Measurements from ENCODE around the gene CCIN. TPM values are rescaled to one million over a fixed set of nuclear protein-coding genes. Genes with fewer than 3 reads are reported as not detected.
A peak's percentile ranks its signal among the peaks of the same experiment; 100 is the strongest.

CCIN gene
- total and polyA plus RNA-seq, 3 experiments from 2014 or later: 0.14 TPM; not detected in 2

DNA sequence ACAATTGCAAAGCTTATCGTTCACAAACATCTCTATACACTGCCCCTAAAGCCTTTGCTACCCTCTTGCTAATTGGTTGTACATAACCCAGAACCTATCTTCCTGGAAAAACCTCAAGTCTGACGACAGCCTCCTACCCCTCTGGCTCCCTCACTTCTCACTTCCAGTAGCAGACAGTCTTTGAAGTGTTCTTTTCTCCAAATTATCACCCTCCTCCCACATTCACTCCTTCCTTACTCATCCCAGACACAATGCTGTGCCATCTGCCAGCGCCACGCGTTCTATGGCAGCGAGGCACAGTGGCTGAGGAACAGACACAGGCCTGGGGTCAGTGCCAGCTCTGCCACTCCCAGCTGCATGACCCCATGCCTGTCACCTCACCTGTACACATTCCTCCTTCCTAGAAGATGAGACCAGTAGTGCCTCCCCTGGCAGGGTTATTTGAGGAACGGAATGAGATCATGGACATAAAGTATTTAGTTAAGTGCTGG lies 49.3 kb downstream of the CCIN start:
- Mint-ChIP-seq H3K27me3 (no peaks in the 10 kb centered on the region), H3K4me1 (peaks cover 25 to 40% (median 39%) of the 10 kb centered on the region in 3 donors), H3K36me3 (peaks cover 16 to 88% (median 22%) of the 10 kb centered on the region in 3 donors), H3K9me3 (peaks cover 0 to 7% (median 4%) of the 10 kb centered on the region in 5 donors), H3K4me3 (peak overlapping the region in 4 of 7 donors; percentile 13 to 35 (median 21)), H3K27ac (peak overlapping the region in 7 of 8 donors; percentile 12 to 87 (median 60))
- Histone ChIP-seq H3K9me3 (ENCODE audit: low read length) (peaks cover 8% of the 10 kb centered on the region), H3K36me3 (ENCODE audit: insufficient read depth, low read length) (peaks cover 22% of the 10 kb centered on the region), H3K27ac (ENCODE audit: low read depth, low read length) (no peak overlapping the region), H3K4me1 (ENCODE audit: insufficient read depth, low read length) (peaks cover 17% of the 10 kb centered on the region), H3K27me3 (ENCODE audit: insufficient read depth, low read length, poor library complexity, severe bottlenecking) (no peaks in the 10 kb centered on the region), H3K4me3 (ENCODE audit: low read length) (no peak overlapping the region)
- no peak for DNase-seq
- POLR2A ChIA-PET: no interaction called here
- CTCF ChIA-PET: no interaction called here

Other genes with a start within 250 kb of the CCIN start
- not detected for gene OR2S2, start 211.2 kb upstream of the CCIN start, total RNA-seq
- not detected for gene OR2S2, start 211.2 kb upstream of the CCIN start, polyA plus RNA-seq
- gene RECK, start 132.5 kb upstream of the CCIN start, total RNA-seq: 1 to 10 TPM; 3.7 to 4.3 TPM
- gene RECK, start 132.5 kb upstream of the CCIN start, polyA plus RNA-seq: 15.0 TPM
- gene GLIPR2, start 32.7 kb upstream of the CCIN start, total RNA-seq: 10 to 100 TPM; 17.1 to 17.5 TPM
- gene GLIPR2, start 32.7 kb upstream of the CCIN start, polyA plus RNA-seq: 139 TPM
- gene CLTA, start 21.5 kb downstream of the CCIN start, total RNA-seq: 100 to 1,000 TPM; 185 to 186 TPM
- gene CLTA, start 21.5 kb downstream of the CCIN start, polyA plus RNA-seq: 77.6 TPM
- gene GNE, start 89.1 kb downstream of the CCIN start, total RNA-seq: 10 to 100 TPM; 11.6 to 12.7 TPM
- 5.8 TPM for gene GNE, start 89.1 kb downstream of the CCIN start, polyA plus RNA-seq
- gene RNF38, start 230.9 kb downstream of the CCIN start, total RNA-seq: 10 to 100 TPM; 40.0 to 43.3 TPM
- 20.9 TPM for gene RNF38, start 230.9 kb downstream of the CCIN start, polyA plus RNA-seq

Data from CD8-positive, alpha-beta memory T cell (primary cell).